Activated naive CD8-positive, alpha-beta T cell treated with anti-CD3 and anti-CD28 coated beads, Interleukin-2, amount 50 U/mL, for 24 hours (primary cell): Measurements from ENCODE around the gene TBC1D10B.
"Not testable (repeated sequence)": the region's sequence is repeated elsewhere in the genome, so short reads cannot be mapped to it uniquely, and the experiment has no call there.

Source experiments
- ATAC-seq: fragments of 150-1000 bp; cut with Tn5 transposase; one replicate; pipeline ENCODE4 v1.10.0; 2021
- DNase-seq: peaks from one replicate; pipeline ENCODE4 v3.0.0; 2021
- H3K27ac Mint-ChIP-seq: one replicate; pipeline ENCODE4 v1.8.0; 2021; ENCODE audit warnings: mild to moderate bottlenecking, mixed read lengths
- H3K27me3 Mint-ChIP-seq: one replicate; pipeline ENCODE4 v1.8.0; 2021; ENCODE audit warnings: mixed read lengths
- H3K36me3 Mint-ChIP-seq: one replicate; pipeline ENCODE4 v1.8.0; 2021; ENCODE audit warnings: low read depth, mixed read lengths
- H3K4me1 Mint-ChIP-seq: one replicate; pipeline ENCODE4 v1.8.0; 2021; ENCODE audit warnings: mixed read lengths
- H3K4me3 Mint-ChIP-seq: one replicate; pipeline ENCODE4 v1.8.0; 2021; ENCODE audit warnings: mild to moderate bottlenecking, moderate library complexity, mixed read lengths
- H3K9me3 Mint-ChIP-seq: one replicate; pipeline ENCODE4 v1.8.0; 2021; ENCODE audit warnings: mixed read lengths

Gene TBC1D10B

DNA sequence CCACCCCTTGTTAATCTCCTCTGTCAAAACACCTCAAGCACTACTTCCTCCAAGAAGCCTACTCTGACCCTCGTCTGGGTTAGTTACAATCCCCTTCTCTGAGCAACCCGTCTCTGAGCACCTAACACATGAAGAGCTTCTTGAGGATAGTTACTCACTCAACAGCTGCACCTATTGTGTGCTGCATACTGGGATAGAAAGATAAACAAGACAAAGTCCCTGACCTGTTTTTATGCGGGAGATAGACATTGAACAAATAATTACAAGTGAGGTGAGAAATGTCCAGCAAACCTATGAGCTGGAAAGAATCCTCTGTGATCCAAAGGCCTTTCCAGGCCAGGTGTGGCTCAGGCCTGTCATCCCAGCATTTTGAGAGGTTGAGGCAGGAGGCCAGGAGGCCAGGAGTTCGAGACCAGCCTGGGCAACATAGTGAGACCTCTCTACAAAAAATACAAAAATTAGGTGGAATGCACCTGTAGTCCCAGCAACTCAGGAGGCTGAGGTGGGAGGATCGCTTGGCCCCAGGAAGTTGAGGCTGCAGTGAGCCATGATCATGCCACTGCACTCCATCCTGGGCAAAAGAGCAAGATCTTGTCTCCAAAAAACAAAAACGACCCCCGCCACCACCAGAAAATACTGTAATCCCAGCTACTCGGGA is 31.6 kb upstream of the TBC1D10B start:
- Mint-ChIP-seq H3K4me1 (peaks cover 50% of the 10 kb centered on the region), H3K9me3 (no peaks in the 10 kb centered on the region), H3K27me3 (no peaks in the 10 kb centered on the region), H3K36me3 (peaks cover 11% of the 10 kb centered on the region), H3K4me3 (peak overlapping the region; percentile 76), H3K27ac (peak overlapping the region; percentile 32)
- ATAC-seq (no peak), DNase-seq (no peak)

- H3K36me3 Mint-ChIP-seq = peaks cover 15% of the 10 kb centered on the region
- H3K27me3 Mint-ChIP-seq = no peaks in the 10 kb centered on the region
- DNase-seq = no peak
- ATAC-seq = no peak
- H3K9me3 Mint-ChIP-seq = no peaks in the 10 kb centered on the region
- H3K4me3 Mint-ChIP-seq = peak overlapping the region; percentile 76
- peak overlapping the region; percentile 87 for H3K27ac Mint-ChIP-seq
- H3K4me1 Mint-ChIP-seq = peaks cover 54% of the 10 kb centered on the region
Observed at GRCh38 chr16:30399435-30400186, 29.3 kb upstream of the TBC1D10B start.

GRCh38 chr16:30398661-30399434 is 28.6 kb upstream of the TBC1D10B start:
- H3K9me3 Mint-ChIP-seq = no peaks in the 10 kb centered on the region
- H3K4me1 Mint-ChIP-seq = peaks cover 59% of the 10 kb centered on the region
- no peak for ATAC-seq
- DNase-seq = no peak
- peak overlapping the region; percentile 76 for H3K4me3 Mint-ChIP-seq
- peaks cover 15% of the 10 kb centered on the region for H3K36me3 Mint-ChIP-seq
- H3K27ac Mint-ChIP-seq = peak overlapping the region; percentile 65
- H3K27me3 Mint-ChIP-seq = no peaks in the 10 kb centered on the region

DNA sequence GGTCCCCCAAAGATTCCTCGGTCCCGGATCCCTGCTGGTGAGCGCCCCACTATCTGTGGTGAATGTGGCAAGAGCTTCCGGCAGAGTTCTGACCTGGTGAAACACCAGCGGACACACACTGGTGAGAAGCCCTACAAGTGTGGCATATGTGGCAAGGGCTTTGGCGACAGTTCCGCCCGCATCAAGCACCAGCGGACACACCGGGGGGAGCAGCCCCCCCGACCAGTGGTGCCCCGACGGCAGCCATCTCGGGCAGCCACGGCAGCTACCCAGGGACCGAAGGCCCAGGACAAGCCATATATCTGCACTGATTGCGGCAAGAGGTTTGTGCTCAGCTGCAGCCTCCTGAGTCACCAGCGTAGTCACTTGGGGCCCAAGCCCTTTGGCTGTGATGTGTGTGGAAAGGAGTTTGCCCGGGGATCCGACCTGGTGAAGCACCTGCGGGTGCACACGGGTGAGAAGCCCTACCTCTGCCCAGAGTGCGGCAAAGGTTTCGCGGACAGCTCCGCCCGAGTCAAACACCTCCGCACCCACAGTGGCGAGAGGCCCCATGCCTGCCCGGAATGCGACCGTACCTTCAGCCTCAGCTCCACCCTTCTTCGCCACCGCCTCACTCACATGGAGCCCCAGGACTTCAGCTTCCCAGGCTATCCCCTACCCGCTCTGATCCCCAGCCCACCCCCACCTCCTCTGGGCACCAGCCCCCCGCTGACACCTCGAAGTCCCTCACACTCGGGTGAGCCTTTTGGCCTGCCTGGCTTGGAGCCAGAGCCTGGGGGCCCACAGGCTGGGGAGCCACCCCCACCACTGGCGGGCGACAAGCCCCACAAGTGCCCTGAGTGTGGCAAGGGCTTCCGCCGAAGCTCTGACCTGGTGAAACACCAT is 27.7 kb upstream of the TBC1D10B start:
- H3K27ac Mint-ChIP-seq = no peak overlapping the region
- peaks cover 59% of the 10 kb centered on the region for H3K4me1 Mint-ChIP-seq
- no peaks in the 10 kb centered on the region for H3K9me3 Mint-ChIP-seq
- DNase-seq = no peak
- H3K4me3 Mint-ChIP-seq = no peak overlapping the region
- H3K36me3 Mint-ChIP-seq = peaks cover 15% of the 10 kb centered on the region
- no peaks in the 10 kb centered on the region for H3K27me3 Mint-ChIP-seq
- ATAC-seq = no peak

DNA sequence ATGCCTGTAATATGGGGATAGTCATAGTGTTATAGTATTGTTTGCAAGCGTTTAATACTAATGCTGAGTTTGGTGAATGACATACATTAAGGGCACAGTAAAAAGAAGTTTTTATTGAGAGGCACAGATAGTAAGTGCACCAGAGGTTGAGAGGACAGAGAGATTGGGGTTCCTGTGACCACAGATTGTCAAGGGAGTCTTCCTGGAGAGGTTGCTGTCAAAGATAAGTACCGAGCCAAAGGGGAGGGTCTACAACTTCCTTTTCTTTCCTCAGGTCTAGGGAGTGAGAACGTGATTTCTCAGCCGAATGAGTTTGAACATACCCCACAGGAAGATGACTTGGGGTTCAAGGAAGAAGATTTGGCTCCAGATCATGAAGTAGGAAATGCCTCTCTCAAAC is 26.8 kb upstream of the TBC1D10B start:
- Mint-ChIP-seq H3K4me1 (peaks cover 59% of the 10 kb centered on the region), H3K9me3 (no peaks in the 10 kb centered on the region), H3K27me3 (no peaks in the 10 kb centered on the region), H3K27ac (no peak overlapping the region), H3K4me3 (peak overlapping the region; percentile 85), H3K36me3 (peaks cover 15% of the 10 kb centered on the region)
- no peak for DNase-seq
- no peak for ATAC-seq

- peaks cover 15% of the 10 kb centered on the region for H3K36me3 Mint-ChIP-seq
- H3K27ac Mint-ChIP-seq, ATAC-seq, H3K27me3 Mint-ChIP-seq, DNase-seq, H3K9me3 Mint-ChIP-seq: not testable (repeated sequence)
- peak overlapping the region; percentile 85 for H3K4me3 Mint-ChIP-seq
- H3K4me1 Mint-ChIP-seq = peaks cover 57% of the 10 kb centered on the region
Observed at GRCh38 chr16:30396627-30397026, 26.3 kb upstream of the TBC1D10B start.

DNA sequence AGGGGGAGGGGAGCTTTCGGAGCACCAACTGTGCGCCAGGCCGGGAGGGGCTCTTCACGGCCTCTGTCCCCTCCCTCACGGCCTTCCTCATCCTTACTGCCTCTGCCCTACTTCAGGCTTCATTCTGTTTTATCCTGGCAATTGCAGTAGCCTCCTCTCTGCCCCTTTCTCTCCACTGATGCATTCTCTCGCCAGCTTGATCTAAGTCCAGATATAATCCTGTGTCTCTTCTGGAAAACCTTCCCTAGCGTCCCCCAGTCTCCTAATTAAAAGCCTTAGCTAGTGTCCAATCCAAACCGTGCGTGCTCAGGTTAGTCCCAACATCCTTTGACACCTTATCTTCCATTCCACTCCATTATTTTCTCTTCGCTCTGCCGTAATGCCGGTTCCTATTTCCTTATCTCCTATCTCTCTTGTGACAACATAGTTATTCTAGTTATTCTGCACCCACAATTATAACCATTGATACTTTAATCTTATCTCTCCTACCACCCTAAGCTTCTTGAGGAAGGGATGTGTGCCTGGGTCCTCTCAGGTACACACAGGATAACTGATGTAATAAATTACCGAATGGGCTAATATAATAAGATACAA is 25.8 kb upstream of the TBC1D10B start:
- Mint-ChIP-seq H3K4me1 (peaks cover 53% of the 10 kb centered on the region), H3K9me3 (no peaks in the 10 kb centered on the region), H3K4me3 (peak overlapping the region; percentile 85), H3K27me3 (no peaks in the 10 kb centered on the region), H3K27ac (peak overlapping the region; percentile 32), H3K36me3 (peaks cover 15% of the 10 kb centered on the region)
- peak; percentile 7 for ATAC-seq
- DNase-seq = no peak

- Mint-ChIP-seq H3K27me3 (no peaks in the 10 kb centered on the region), H3K36me3 (peaks cover 15% of the 10 kb centered on the region)
- peak; percentile 58 for ATAC-seq
Observed at GRCh38 chr16:30395155-30395991, 25.1 kb upstream of the TBC1D10B start, which contains the start of gene ZNF48. TSS of gene ZNF48 (plus strand) at chr16:30395420. CDS start at chr16:30395795, 375 bp downstream.

DNA sequence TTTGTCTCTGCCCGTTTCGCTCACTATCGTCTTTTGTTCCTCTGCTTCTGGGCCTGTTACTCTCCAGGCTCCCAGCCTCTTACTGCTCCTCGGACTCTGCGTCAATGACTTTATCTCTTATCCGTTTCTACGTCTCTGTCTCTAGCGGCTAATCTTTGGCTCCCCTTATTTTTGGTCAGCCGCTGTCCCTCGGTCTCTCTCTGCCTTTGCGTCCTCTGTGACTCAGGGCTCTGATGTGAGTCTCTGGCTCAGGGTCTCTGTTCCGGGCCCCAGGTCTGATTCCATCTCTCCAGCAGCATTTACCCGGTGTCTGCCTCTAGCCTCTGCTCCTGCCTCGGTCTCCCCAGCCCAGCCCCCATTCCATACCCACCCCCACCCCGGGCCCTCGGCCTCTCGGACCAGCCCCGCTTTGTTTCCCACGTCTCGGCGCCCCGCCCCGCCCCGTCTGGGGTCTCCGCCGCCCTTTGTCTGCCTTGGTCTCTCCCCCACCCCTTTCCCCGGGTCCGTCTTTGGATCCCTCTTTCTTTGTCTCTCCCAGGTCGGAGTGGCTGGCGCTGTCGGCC is 24.4 kb upstream of the TBC1D10B start:
- Mint-ChIP-seq H3K4me3 (peak overlapping the region; percentile 85), H3K27ac (peak overlapping the region; percentile 68), H3K4me1 (peaks cover 39% of the 10 kb centered on the region), H3K36me3 (peaks cover 15% of the 10 kb centered on the region), H3K9me3 (no peaks in the 10 kb centered on the region), H3K27me3 (no peaks in the 10 kb centered on the region)
- ATAC-seq = no peak
- no peak for DNase-seq

More at GRCh38 chr16:30395155-30395991, 25.1 kb upstream of the TBC1D10B start, which contains the start of gene ZNF48:
- H3K4me1 Mint-ChIP-seq = peaks cover 46% of the 10 kb centered on the region
- peak within 1 kb of the TSS; percentile 68 for H3K27ac Mint-ChIP-seq
- H3K9me3 Mint-ChIP-seq = no peaks in the 10 kb centered on the region
- H3K4me3 Mint-ChIP-seq = peak within 1 kb of the TSS; percentile 85
- DNase-seq = peak; percentile 68

DNA sequence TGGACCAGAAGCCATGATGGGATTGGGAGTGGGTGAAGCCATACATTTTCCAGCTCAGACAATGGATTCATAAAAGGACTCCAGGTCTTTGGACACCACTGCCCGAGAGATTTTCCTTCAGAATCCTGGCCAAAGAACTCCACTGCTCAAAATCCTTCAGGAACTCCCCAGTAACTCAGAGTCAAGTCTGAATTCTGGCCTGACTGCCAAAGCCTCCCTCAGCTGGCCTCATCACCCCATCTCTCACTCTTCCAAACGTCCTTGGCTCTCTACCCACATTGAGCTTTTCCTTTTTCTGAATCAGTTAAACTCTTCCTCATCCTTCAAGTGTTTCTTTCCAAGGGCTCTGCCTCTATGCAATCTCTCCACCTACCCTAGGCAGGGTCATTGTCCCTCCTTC is 13.2 kb upstream of the TBC1D10B start:
- DNase-seq (no peak), ATAC-seq (no peak)
- peaks cover 44% of the 10 kb centered on the region for H3K4me1 Mint-ChIP-seq
- H3K9me3 Mint-ChIP-seq = no peaks in the 10 kb centered on the region
- peak overlapping the region; percentile 96 for H3K27ac Mint-ChIP-seq
- H3K4me3 Mint-ChIP-seq = peak overlapping the region; percentile 90
- no peaks in the 10 kb centered on the region for H3K27me3 Mint-ChIP-seq
- H3K36me3 Mint-ChIP-seq = peaks cover 17% of the 10 kb centered on the region

GRCh38 chr16:30382111-30382881 is 12.0 kb upstream of the TBC1D10B start, which contains the start of gene SEPTIN1:
TSS of gene SEPTIN1 (minus strand) at chr16:30382561. CDS start at chr16:30382542, 19 bp downstream.
- DNase-seq = peak; percentile 75
- Mint-ChIP-seq H3K27me3 (no peaks in the 10 kb centered on the region), H3K4me1 (peaks cover 55% of the 10 kb centered on the region), H3K4me3 (peak within 1 kb of the TSS; percentile 90), H3K36me3 (peaks cover 20% of the 10 kb centered on the region), H3K27ac (peak within 1 kb of the TSS; percentile 96), H3K9me3 (no peaks in the 10 kb centered on the region)
- peak; percentile 57 for ATAC-seq
